ENCODE measurements around the gene DNER. TPM values are rescaled to one million over a fixed set of nuclear protein-coding genes. Genes with fewer than 3 reads are reported as not detected.

DNER gene
- total RNA-seq, 1 experiment from 2014 or later: 2.9 TPM

DNA sequence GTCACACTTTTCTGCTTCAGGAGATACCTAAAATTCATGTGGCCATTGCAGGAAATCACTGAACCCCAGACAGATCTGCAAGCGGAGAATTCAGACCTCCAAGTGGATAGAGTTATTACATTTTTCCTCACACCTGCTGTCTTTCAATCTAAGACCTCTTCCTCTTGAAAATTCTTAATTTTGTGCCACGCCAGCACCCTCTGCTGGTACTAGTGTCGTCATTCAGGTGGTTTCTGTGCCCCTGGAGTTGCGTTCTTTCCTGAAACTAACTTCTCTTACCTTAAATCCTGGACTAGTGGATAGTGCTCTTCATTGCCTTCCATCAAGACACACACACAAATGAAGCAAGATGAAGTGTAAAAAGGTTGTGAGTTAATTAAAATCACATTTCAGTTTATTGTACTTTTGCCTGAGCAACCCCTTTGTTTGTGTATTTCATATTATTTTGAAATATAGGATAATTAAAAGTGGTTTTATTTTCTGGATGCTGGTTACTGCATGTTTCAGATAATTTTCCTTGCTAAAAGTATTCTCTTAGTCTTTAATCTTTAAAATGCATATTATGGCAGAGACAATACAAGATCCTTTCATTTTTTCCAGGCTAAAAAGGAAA, 1.6 kb upstream of the DNER start:
- H3K4me2 ChIP-seq (ENCODE audit: low read length): no peak overlapping the region
- peaks cover 17% of the 10 kb centered on the region for H3K27me3 ChIP-seq (ENCODE audit: insufficient read depth, low read length)
- POLR2A ChIA-PET: no interaction called here
- H3K9me3 ChIP-seq (ENCODE audit: control insufficient read depth in 1 of 2, insufficient read depth in 1 of 2, low read depth in 1 of 2, low read length in 2 of 2): no peaks in the 10 kb centered on the region
- no peaks in the 10 kb centered on the region for H3K36me3 ChIP-seq (ENCODE audit: control insufficient read depth in 1 of 2, insufficient read depth in 2 of 2, low read length in 2 of 2)
- DNase-seq (ENCODE audit: low read depth, low spot score) (peak; percentile 64), ATAC-seq (peak; percentile 37)
- no peaks in the 10 kb centered on the region for H3K9me2 ChIP-seq (ENCODE audit: insufficient read depth)
- CTCF ChIA-PET: interaction anchor here (1.1 to 1.7 kb wide), 3 partner anchors 85 to 374 kb away, joined by 3 to 6 read pairs (median 5); no protein-coding TSS in a partner anchor
- H4K20me1 ChIP-seq (ENCODE audit: insufficient read depth): no peaks in the 10 kb centered on the region
- no peak overlapping the region for H2AFZ ChIP-seq (ENCODE audit: low read depth, low read length, poor library complexity, severe bottlenecking)
- no TSS peak for BruUV-seq (replicated peaks)
- RAD21 ChIA-PET (ENCODE audit: low non-redundant PET in 1 of 2, low total read pairs in 2 of 2, uncharacterized antibody in 2 of 2, unreplicated experiment in 2 of 2): no interaction called here
- intact Hi-C loops (cut with micrococcal nuclease): loop anchor here (2.0 to 5.0 kb wide), 5 partner anchors 129 to 1034 kb away; no protein-coding TSS in a partner anchor
- H3K27ac ChIP-seq (ENCODE audit: low read depth, low read length): no peak overlapping the region
- no peaks in the 10 kb centered on the region for H3K79me2 ChIP-seq (ENCODE audit: insufficient read depth, low read length)
- H3K4me1 ChIP-seq (ENCODE audit: control insufficient read depth in 1 of 2, insufficient read depth in 2 of 2, low read length in 2 of 2): peaks cover 0 to 17% of the 10 kb centered on the region in 2 experiments; a peak in 3 of 4 replicates
- H3K9ac ChIP-seq (ENCODE audit: low read length): no peak overlapping the region
- H3K4me3 ChIP-seq (replicated peaks in 1 of 2; ENCODE audit: low read depth in 1 of 2, low read length in 2 of 2): no peak overlapping the region
- TF ChIP-seq YY1 (IDR thresholded peaks at IDR 0.05; ENCODE audit: extremely low read depth, insufficient replicate concordance, low read depth, low read length): no peak
- TF ChIP-seq, protein P1, sequence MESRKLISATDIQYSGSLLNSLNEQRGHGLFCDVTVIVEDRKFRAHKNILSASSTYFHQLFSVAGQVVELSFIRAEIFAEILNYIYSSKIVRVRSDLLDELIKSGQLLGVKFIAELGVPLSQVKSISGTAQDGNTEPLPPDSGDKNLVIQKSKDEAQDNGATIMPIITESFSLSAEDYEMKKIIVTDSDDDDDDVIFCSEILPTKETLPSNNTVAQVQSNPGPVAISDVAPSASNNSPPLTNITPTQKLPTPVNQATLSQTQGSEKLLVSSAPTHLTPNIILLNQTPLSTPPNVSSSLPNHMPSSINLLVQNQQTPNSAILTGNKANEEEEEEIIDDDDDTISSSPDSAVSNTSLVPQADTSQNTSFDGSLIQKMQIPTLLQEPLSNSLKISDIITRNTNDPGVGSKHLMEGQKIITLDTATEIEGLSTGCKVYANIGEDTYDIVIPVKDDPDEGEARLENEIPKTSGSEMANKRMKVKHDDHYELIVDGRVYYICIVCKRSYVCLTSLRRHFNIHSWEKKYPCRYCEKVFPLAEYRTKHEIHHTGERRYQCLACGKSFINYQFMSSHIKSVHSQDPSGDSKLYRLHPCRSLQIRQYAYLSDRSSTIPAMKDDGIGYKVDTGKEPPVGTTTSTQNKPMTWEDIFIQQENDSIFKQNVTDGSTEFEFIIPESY (IDR thresholded peaks at IDR 0.05; ENCODE audit: extremely low read depth, insufficient replicate concordance, low read length): no peak
- TF ChIP-seq JUND (IDR thresholded peaks at IDR 0.05): no peak
- no peak for TF ChIP-seq EZH2 (IDR thresholded peaks at IDR 0.05)
- no peak for TF ChIP-seq POLR2A (IDR thresholded peaks at IDR 0.05; ENCODE audit: borderline replicate concordance, extremely low read depth, insufficient read depth, insufficient read length)
- no peak for TF ChIP-seq ZNF274 (IDR thresholded peaks at IDR 0.05; ENCODE audit: low read depth, low read length)
- TF ChIP-seq CBX3 (IDR thresholded peaks at IDR 0.05; ENCODE audit: low read depth): no peak
- TF ChIP-seq, protein P2, sequence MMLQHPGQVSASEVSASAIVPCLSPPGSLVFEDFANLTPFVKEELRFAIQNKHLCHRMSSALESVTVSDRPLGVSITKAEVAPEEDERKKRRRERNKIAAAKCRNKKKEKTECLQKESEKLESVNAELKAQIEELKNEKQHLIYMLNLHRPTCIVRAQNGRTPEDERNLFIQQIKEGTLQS (IDR thresholded peaks at IDR 0.05): no peak
- TF ChIP-seq, protein P3, sequence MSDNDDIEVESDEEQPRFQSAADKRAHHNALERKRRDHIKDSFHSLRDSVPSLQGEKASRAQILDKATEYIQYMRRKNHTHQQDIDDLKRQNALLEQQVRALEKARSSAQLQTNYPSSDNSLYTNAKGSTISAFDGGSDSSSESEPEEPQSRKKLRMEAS (IDR thresholded peaks at IDR 0.05): no peak
- TF ChIP-seq SIN3A (IDR thresholded peaks at IDR 0.05; ENCODE audit: low read depth): no peak
- TF ChIP-seq, protein P4, sequence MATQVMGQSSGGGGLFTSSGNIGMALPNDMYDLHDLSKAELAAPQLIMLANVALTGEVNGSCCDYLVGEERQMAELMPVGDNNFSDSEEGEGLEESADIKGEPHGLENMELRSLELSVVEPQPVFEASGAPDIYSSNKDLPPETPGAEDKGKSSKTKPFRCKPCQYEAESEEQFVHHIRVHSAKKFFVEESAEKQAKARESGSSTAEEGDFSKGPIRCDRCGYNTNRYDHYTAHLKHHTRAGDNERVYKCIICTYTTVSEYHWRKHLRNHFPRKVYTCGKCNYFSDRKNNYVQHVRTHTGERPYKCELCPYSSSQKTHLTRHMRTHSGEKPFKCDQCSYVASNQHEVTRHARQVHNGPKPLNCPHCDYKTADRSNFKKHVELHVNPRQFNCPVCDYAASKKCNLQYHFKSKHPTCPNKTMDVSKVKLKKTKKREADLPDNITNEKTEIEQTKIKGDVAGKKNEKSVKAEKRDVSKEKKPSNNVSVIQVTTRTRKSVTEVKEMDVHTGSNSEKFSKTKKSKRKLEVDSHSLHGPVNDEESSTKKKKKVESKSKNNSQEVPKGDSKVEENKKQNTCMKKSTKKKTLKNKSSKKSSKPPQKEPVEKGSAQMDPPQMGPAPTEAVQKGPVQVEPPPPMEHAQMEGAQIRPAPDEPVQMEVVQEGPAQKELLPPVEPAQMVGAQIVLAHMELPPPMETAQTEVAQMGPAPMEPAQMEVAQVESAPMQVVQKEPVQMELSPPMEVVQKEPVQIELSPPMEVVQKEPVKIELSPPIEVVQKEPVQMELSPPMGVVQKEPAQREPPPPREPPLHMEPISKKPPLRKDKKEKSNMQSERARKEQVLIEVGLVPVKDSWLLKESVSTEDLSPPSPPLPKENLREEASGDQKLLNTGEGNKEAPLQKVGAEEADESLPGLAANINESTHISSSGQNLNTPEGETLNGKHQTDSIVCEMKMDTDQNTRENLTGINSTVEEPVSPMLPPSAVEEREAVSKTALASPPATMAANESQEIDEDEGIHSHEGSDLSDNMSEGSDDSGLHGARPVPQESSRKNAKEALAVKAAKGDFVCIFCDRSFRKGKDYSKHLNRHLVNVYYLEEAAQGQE (IDR thresholded peaks at IDR 0.05; ENCODE audit: low read depth): 0 out of 2 replicates have a peak, but pooled peaks have one; percentile 11
- TF ChIP-seq SP1 (IDR thresholded peaks at IDR 0.05; ENCODE audit: low read depth): no peak
- TF ChIP-seq CEBPB (IDR thresholded peaks at IDR 0.05; ENCODE audit: low read depth): no peak
- TF ChIP-seq ELF1 (IDR thresholded peaks at IDR 0.05; ENCODE audit: borderline replicate concordance, low read depth): no peak
- no peak for TF ChIP-seq FOSL1 (IDR thresholded peaks at IDR 0.05; ENCODE audit: low read depth)
- no peak for TF ChIP-seq ZFX (IDR thresholded peaks at IDR 0.05)
- peak; percentile 84 for TF ChIP-seq RAD21 (IDR thresholded peaks at IDR 0.05; ENCODE audit: low read depth)
- no peak for TF ChIP-seq SRF (IDR thresholded peaks at IDR 0.05; ENCODE audit: low read depth)
- TF ChIP-seq, protein P5, sequence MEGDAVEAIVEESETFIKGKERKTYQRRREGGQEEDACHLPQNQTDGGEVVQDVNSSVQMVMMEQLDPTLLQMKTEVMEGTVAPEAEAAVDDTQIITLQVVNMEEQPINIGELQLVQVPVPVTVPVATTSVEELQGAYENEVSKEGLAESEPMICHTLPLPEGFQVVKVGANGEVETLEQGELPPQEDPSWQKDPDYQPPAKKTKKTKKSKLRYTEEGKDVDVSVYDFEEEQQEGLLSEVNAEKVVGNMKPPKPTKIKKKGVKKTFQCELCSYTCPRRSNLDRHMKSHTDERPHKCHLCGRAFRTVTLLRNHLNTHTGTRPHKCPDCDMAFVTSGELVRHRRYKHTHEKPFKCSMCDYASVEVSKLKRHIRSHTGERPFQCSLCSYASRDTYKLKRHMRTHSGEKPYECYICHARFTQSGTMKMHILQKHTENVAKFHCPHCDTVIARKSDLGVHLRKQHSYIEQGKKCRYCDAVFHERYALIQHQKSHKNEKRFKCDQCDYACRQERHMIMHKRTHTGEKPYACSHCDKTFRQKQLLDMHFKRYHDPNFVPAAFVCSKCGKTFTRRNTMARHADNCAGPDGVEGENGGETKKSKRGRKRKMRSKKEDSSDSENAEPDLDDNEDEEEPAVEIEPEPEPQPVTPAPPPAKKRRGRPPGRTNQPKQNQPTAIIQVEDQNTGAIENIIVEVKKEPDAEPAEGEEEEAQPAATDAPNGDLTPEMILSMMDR (IDR thresholded peaks at IDR 0.05 in 2 of 3, conservative IDR thresholded peaks at IDR 0.05 in 1 of 3; ENCODE audit: borderline replicate concordance in 1 of 3, insufficient read depth in 1 of 3, low read depth in 2 of 3, low read length in 2 of 3): peak; percentile 66 to 76 (median 72); a peak in 5 of 6 replicates
- TF ChIP-seq TCF7L2 (IDR thresholded peaks at IDR 0.05; ENCODE audit: borderline replicate concordance, extremely low read depth, insufficient read depth, insufficient read length): no peak

Data from HCT116 (cell line).